ENCODE measurements around the gene MTRFR. TPM values are rescaled to one million over a fixed set of nuclear protein-coding genes. Genes with fewer than 3 reads are reported as not detected.

The MTRFR gene
- 13.2 to 19.6 TPM (median 16.2 TPM) in 5 replicates for total RNA-seq (2022; extraction: Qiagen RNA extraction)

DNA sequence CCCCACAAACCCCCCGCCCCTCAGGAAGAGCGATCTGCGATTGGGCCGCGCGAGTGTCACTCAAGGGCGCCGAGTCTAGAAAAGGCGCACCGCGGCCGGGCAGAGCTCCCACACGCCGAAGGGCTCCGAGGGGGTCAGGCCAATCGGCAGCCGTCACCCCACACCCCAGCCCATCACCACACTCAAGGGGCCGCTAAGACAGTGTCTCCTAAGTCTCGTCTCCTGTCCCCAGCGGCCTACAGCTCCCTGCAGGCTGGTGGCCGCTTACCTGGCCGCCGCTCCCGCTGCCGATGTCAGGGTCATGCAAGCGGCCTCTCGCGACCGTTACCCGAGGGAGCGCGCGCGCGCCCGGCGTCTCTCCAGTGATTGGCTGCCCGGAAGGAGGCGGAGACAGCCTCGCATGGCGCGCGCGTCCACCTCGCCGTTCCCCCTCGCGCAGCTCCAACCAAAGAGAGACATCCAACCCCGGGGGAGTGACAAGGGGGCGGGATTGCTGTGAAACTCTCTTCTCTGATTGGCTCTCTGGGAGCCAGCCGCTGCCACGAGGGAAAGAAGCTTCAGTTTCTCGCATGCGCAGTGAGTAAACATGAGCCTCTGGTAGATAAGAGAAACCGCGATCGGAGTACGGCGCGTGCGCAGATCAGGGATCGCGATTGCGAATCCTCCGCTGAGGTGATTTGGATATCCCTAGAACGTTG lies at the start of gene MTRFR, which contains the start of gene MPHOSPH9:
Gene MTRFR, plus strand, starts transcription at position 630 of the 698 bp plus-strand sequence. CDS start 20,239 bp downstream, outside the sequence.
Gene MPHOSPH9, minus strand, starts transcription at position 335 of the 698 bp plus-strand sequence. CDS start 2,777 bp downstream, outside the sequence.

Other genes with a start within 250 kb of the MTRFR start
- gene PITPNM2, start 82.3 kb upstream of the MTRFR start, total RNA-seq (2022; extraction: Qiagen RNA extraction) = 11.0 to 24.2 TPM (median 22.1 TPM) in 5 replicates
- gene MPHOSPH9, start 295 bp upstream of the MTRFR start, total RNA-seq (2022; extraction: Qiagen RNA extraction) = 20.0 to 27.1 TPM (median 26.4 TPM) in 5 replicates
- gene CDK2AP1, start 38.4 kb downstream of the MTRFR start, total RNA-seq (2022; extraction: Qiagen RNA extraction) = 104 to 174 TPM (median 169 TPM) in 5 replicates
- gene SBNO1, start 131.4 kb downstream of the MTRFR start, total RNA-seq (2022; extraction: Qiagen RNA extraction) = 18.7 to 33.7 TPM (median 28.6 TPM) in 5 replicates
- gene KMT5A, start 150.7 kb downstream of the MTRFR start, total RNA-seq (2022; extraction: Qiagen RNA extraction) = 46.3 to 69.2 TPM (median 62.1 TPM) in 5 replicates
- 1.5 to 1.6 TPM (median 1.5 TPM) in 5 replicates for gene RILPL2, start 203.2 kb downstream of the MTRFR start, total RNA-seq (2022; extraction: Qiagen RNA extraction)
- gene SNRNP35, start 224.7 kb downstream of the MTRFR start, total RNA-seq (2022; extraction: Qiagen RNA extraction) = 20.6 to 21.4 TPM (median 21.2 TPM) in 5 replicates

All from A549 treated with dexamethasone at 1 μM for 4 hours (cell line).